Measurements from ENCODE around the gene PSMB7.

DNA sequence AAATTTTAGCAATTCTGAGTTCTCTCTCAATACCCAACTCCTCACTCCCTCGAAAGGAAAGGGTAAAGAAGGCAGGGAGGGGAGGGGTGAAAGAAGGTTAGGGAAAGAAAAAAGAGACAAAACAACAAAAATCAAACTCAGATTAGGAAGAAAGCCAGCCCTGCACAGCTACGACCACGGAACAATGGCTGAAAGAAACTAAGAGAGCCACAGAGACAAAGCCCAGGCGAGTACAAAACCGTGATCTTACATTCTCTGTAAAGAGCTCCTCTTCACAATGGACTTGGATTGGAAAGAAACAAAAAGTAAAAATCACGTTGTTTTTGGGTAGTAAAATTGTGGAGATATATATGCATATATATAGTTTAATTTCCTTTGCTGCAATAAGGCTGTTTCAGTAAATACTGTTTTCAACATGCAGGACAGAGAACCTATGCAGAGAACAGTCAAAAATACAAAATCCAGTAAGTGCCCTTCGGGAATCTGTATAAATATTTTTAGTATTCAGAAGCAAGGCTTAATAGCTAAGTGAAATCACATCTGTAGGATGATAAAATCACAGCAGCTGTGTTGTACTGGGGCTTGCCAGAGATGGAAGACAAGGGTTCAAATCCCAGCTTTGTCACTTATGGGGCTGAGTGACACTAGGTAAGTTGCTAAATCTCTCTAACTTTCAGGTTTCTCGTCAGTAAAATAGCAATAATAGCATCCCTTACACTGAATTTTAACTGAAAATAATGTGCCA lies 16.9 kb downstream of the PSMB7 start:
- TF ChIP-seq CTCF (IDR thresholded peaks at IDR 0.05) (no peak), POLR2A (IDR thresholded peaks at IDR 0.05) (no peak)

Data from heart left ventricle (tissue), 13 donors.